Activated T-cell treated with anti-CD3 and anti-CD28 coated beads for 1 hour (primary cell): Measurements from ENCODE around the gene SCAMP2.

Experiments used
- DNase-seq: peaks from one replicate; pipeline ENCODE4 v3.0.0-alpha.2; 2020; ENCODE audit warnings: low read depth

Gene SCAMP2

GRCh38 chr15:74815961-74816360, 57.2 kb downstream of the SCAMP2 start:
- no peak for DNase-seq

- no peak for DNase-seq
Observed at GRCh38 chr15:74815121-74815934, 57.8 kb downstream of the SCAMP2 start.

GRCh38 chr15:74812533-74812932, 60.6 kb downstream of the SCAMP2 start, which contains the start of gene LMAN1L:
TSS of gene LMAN1L (plus strand) at chr15:74812835. CDS start at chr15:74812855, 20 bp downstream.
- no peak for DNase-seq

- DNase-seq: no peak
Observed at GRCh38 chr15:74809956-74810355, 63.2 kb downstream of the SCAMP2 start.

GRCh38 chr15:74809242-74809641, 63.9 kb downstream of the SCAMP2 start:
- no peak for DNase-seq

- DNase-seq: no peak
Observed at GRCh38 chr15:74808840-74809229, 64.3 kb downstream of the SCAMP2 start.

- no peak for DNase-seq
Observed at GRCh38 chr15:74808078-74808839, 64.9 kb downstream of the SCAMP2 start.

- DNase-seq: no peak
Observed at GRCh38 chr15:74807282-74807681, 65.9 kb downstream of the SCAMP2 start.

- no peak for DNase-seq
Observed at GRCh38 chr15:74804935-74805334, 68.2 kb downstream of the SCAMP2 start.

- no peak for DNase-seq
Observed at GRCh38 chr15:74802862-74803447, 70.2 kb downstream of the SCAMP2 start.

- DNase-seq: no peak
Observed at GRCh38 chr15:74802290-74802689, 70.9 kb downstream of the SCAMP2 start.

- DNase-seq: no peak
Observed at GRCh38 chr15:74801311-74801997, 71.7 kb downstream of the SCAMP2 start.

GRCh38 chr15:74800559-74801094, 72.5 kb downstream of the SCAMP2 start:
- no peak for DNase-seq

GRCh38 chr15:74799856-74800558, 73.2 kb downstream of the SCAMP2 start:
- peak; percentile 86 for DNase-seq

- no peak for DNase-seq
Observed at GRCh38 chr15:74799255-74799855, 73.8 kb downstream of the SCAMP2 start.

GRCh38 chr15:74798388-74799254, 74.5 kb downstream of the SCAMP2 start:
- no peak for DNase-seq

GRCh38 chr15:74795966-74796625, 77.1 kb downstream of the SCAMP2 start:
- DNase-seq: no peak

- DNase-seq: no peak
Observed at GRCh38 chr15:74794970-74795349, 78.2 kb downstream of the SCAMP2 start.

- no peak for DNase-seq
Observed at GRCh38 chr15:74794248-74794969, 78.8 kb downstream of the SCAMP2 start.
